A172 (cell line): ENCODE results near the gene SPDEF. TPM values are rescaled to one million over a fixed set of nuclear protein-coding genes. Genes with fewer than 3 reads are reported as not detected.

Experiments used
- DNase-seq: peaks from one replicate; pipeline ENCODE4 v3.0.0-alpha.2; 2015; ENCODE audit warnings: low spot score
- total RNA-seq: library from RNA; depleted of rRNA; stranded (reverse); fragments of >200 nt; shearing (Covaris generic); gene quantifications from 2 replicates; pipeline ENCODE4 v1.2.3, GENCODE V29; 2014

The SPDEF gene
- total RNA-seq, 1 experiment from 2014 or later, result not detected

DNA sequence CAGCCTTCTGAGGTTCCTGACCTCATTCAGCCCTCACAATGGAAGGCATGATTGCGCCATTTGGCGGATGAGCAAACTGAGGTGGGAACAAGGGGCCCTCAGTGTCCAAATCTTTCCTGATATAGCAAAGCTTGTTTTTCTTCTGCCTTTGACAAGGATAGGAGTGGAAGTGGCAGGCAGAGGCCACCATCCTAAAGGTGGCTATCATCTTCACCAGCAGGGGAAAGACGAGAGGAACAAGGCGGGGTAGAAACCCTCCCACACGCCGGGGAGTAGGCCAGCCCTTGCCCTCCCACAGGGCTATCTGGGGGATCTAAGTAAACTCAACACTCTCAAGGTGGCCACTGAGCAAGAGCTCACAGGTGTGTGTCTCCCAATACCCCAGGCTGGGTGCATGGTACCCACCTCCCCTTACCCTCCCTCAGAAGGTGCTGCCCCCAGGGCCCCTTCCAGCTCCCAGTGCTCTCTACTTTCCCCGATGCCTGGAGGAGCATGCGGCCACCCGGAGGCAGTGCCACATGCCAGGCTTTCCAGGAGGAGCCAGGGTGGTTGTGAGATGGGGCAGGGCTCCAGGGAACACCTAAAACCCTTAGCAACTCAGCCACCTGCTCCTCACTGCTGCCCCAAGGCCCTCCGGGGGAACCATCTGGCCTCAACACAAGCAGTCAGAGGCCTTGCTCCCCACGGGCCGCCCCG lies 11.2 kb downstream of the SPDEF start:
- no peak for DNase-seq

DNA sequence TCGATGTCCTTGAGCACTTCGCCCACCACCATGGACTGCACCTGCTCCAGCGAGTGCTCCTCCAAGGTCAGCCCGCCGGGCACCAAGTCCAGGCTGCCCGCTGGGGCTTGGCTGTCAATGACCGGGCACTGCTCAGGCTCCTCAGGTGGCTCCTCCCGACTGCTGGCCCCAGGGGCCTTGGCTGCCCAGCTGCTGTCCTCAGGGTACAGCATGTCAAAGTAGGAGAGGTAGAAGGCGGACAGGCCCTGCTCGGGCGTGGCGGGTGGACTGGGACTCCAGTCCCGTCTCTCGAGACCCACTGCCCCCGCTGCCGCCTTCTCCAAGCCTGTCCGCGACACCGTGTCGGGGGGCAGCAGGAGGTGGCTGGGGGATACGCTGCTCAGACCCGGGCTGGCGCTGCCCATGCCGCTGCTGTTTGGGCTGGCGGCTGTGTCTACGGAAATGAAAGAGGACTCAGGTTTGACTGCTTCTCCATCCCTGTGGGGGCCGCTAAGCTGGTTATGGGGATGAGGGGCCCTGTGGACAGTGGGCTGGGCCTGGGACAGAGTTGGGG lies 12.0 kb downstream of the SPDEF start:
- DNase-seq, result no peak

DNA sequence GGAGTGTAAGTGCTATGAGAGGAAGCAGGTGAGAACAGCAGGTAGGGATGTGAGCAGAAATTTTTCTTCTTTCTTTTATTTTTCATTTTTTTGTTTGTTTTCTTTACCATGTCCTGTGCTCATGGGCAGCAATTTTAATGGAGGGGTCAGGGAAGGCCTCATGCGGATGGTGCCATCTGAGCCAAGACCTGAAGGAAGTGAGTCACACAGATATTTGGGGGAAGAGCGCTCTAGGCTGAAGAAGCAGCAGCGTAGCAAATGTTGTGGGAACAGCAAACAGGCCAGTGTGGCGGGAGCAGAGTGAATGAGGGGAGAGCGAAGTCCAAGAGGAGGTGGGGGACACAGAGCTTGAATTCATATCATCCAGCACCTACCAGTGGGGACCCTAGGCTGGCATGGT lies 12.7 kb downstream of the SPDEF start:
- peak; percentile 78 for DNase-seq

DNA sequence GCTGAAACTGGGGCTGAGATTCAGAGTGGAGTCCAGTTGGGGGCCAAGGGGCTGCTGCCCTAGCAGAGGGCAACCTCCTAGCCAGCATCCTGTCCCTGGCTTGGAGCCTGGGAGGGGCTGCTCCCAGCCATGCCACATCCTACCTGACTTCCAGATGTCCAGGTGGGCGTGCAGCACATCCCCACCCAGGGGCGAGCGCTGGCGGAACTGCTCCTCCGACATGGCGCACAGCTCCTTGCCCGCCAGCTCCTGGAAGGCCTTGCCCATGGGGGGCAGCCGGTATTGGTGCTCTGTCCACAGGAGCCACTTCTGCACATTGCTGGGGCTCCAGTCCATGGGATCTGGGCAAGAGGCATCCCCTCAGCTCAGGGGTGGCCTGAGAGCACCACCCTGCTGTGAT lies 15.3 kb downstream of the SPDEF start:
- no peak for DNase-seq

GRCh38 chr6:34540222-34540621 lies 15.9 kb downstream of the SPDEF start:
- DNase-seq, result no peak

- DNase-seq, result no peak
Measured at GRCh38 chr6:34539181-34539580, 16.9 kb downstream of the SPDEF start.

GRCh38 chr6:34538581-34538980 lies 17.5 kb downstream of the SPDEF start:
- no peak for DNase-seq

DNA sequence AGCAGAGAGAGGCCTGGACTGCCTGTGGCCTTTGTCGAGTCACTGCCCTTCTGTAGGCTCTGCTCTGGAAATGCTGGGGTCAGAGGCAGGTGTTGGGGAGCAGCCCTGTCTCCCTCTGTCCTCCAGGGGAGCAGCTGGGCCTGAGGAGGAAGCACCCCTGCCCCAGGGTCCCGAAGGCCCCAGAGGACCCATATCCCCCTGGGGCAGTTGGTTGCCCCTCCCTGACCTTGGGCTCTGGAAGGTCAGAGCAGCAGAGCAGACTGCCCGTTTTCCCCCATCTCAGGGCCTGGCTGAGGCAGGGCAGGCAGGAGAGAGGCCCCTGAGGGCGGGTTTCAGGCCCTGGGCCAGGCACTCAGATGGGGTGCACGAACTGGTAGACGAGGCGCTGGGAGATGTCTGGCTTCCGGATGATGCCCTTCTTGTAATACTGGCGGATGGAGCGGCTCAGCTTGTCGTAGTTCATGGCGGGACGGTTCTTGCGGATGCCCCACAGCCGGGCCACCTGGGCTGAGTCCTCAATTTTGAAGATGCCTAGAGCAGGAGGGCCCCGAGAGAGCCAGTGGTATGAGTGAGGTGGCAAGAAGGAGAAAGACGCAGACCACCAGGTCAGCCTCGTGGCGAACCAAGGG lies 18.1 kb downstream of the SPDEF start:
- no peak for DNase-seq

DNA sequence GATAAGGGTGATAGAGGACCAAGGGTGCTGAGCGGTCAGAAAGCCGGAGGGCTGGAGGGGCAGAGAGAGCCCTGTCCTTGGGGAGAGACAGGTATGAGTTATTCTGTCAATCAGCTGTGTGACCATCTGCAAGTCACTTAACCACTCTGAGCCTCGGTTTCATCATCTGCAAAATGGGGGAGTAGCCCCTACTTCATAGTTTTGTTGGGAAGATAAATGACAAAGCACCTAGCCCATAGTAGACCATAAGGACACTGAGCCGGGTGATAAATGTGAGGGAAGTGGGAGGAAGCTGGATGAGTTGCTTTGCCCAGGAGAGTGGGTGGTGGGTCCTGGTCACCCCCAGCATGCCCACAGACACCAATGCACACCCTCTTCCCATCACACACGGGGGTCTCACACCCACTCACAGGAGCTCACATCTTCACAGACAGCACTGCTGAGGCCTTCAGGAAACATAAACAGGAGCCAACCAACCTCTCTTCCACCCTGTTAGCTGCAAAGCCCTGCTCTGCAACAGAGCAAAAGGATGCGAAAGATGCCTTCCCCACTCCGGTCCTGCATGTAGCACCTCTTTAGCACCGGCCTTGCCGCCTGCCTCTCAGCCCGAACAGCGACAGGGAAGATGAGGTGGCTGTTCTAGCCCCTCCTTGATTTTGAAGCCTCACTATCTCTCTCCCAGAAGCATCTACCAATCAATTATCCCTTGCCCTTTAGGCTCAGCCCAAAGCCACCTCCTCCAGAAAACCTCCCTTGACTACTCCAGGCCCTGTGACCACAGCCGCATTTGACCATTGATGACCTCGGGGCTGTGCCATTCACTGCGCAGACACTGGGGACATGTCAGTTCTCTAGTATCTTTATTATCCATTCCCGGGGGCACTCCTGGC lies 18.9 kb downstream of the SPDEF start:
- DNase-seq, result no peak

- DNase-seq, result no peak
Measured at GRCh38 chr6:34536251-34536958, 19.7 kb downstream of the SPDEF start.

DNA sequence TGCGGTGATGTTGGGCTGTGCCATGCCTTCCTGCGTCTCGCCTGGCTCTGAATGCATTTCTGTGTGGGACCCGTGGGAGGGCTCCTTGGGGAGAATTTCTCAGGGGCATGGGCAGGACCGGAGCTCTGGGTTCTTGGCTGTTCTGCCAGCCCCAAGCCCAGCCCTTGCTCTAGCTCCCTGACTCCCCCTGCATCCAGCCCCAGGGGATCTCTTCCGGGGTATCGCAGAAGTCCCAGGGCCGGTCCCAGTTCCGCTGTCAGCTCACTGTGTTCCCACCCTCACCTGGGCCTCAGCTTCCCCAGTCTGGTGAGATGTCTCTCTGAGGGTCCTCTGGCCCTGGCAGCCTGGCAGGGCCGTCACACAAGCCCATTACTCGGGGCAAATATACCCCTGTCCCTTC lies 20.5 kb downstream of the SPDEF start:
- no peak for DNase-seq

- no peak for DNase-seq
Measured at GRCh38 chr6:34535199-34535598, 20.9 kb downstream of the SPDEF start.

DNA sequence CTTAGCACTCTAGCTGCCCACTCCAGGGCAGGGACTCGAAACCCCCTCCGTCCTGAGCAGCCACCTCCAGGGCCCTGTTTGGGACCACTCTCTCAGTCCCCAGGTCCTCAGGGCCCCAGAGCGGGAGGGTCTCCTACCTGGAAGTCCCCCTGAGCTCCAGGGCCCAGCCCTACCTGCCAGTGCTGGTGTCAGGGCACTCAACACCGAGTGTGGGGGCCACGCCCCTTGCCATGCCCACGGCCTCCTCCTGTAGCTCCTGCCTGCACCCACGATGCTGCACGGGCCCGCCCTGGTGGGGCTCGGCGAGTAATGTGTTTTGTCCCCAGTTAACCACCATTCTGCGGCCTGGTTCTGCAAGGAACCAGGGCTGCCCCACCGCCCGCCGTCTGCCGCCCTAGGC lies 21.5 kb downstream of the SPDEF start:
- no peak for DNase-seq

DNA sequence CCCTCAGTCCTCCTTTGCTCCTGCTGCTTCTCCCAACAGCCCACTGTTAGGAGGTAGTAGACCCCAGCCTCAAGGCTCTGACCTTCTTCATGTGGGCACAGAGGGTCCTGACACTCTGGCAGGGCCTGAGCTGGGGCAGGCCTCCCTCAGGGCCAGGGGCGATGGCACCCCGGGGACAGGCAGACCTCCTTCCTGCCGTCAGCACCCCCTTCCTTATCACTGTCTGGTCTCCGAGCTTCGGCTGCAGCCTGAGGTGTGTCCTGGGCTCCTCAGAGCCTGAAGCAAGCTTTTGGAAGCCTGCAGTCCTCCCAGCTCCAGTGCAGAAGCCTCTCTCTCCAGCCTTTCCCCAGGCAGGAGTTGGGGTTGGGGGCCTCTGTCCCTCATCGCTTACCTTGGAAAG lies 22.0 kb downstream of the SPDEF start:
- no peak for DNase-seq

- no peak for DNase-seq
Measured at GRCh38 chr6:34532230-34532629, 23.9 kb downstream of the SPDEF start.

GRCh38 chr6:34531580-34532201 lies 24.4 kb downstream of the SPDEF start:
- DNase-seq, result no peak

GRCh38 chr6:34530753-34531365 lies 25.3 kb downstream of the SPDEF start:
- DNase-seq, result no peak

- no peak for DNase-seq
Measured at GRCh38 chr6:34529665-34530327, 26.3 kb downstream of the SPDEF start.

DNA sequence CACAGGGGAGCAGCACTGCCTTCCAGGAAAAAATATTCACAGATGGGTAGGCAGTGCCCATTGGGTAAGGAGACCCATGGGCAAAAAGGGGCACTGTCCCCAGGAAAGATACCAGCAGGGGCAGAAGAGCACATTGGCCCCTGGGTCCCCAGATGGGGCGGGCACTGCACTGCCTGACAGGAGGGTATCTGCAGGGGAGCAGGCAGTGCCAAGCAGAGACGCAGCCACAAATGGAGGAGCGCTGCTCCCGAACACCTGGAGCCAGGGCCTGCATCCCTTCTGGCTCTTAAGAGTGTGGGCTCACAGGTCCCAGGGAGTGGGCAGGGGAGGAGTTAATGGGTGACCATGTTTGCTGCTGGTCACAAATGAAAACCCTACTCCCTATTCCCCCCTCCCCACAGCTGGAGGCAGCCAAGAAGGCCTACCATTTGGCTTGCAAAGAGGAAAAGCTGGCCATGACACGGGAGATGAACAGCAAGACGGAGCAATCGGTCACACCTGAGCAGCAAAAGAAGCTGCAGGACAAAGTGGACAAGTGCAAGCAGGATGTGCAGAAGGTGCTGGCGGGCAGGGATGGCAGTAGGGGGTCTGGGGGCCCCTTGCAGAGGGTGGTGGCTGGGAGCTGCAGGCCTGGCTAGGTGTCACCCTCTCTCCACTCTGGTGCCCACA lies 27.0 kb downstream of the SPDEF start:
- no peak for DNase-seq
